Measurements from ENCODE around the gene SV2B.

The SV2B gene

DNA sequence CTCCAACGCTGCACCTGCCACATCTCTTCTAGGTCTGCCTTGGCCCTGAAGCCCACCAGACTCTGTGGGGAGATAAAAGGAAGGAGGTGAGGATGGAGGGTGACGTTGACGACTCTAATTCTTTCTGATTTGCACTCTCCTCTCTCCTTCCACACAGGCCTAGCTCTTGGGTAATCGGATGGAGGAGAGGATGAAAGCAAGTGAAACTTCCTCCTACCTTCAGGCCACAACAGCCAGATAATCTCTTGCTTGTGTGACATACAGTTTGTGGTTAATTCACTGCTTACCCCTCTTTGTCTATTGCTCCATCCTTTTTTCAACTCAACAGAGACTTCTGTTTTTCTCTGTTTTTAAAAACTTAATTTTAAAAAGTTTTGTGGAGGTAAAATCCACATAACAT, 208.1 kb downstream of the SV2B start:
- H3K9ac ChIP-seq, result no peak overlapping the region
- H3K27ac ChIP-seq, result no peak overlapping the region
- no peaks in the 10 kb centered on the region for H4K20me1 ChIP-seq (ENCODE audit: insufficient read depth)
- TF ChIP-seq, protein P1, sequence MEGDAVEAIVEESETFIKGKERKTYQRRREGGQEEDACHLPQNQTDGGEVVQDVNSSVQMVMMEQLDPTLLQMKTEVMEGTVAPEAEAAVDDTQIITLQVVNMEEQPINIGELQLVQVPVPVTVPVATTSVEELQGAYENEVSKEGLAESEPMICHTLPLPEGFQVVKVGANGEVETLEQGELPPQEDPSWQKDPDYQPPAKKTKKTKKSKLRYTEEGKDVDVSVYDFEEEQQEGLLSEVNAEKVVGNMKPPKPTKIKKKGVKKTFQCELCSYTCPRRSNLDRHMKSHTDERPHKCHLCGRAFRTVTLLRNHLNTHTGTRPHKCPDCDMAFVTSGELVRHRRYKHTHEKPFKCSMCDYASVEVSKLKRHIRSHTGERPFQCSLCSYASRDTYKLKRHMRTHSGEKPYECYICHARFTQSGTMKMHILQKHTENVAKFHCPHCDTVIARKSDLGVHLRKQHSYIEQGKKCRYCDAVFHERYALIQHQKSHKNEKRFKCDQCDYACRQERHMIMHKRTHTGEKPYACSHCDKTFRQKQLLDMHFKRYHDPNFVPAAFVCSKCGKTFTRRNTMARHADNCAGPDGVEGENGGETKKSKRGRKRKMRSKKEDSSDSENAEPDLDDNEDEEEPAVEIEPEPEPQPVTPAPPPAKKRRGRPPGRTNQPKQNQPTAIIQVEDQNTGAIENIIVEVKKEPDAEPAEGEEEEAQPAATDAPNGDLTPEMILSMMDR (conservative IDR thresholded peaks at IDR 0.05; ENCODE audit: low read depth, low read length), result no peak
- no peaks in the 10 kb centered on the region for H3K79me2 ChIP-seq (ENCODE audit: insufficient read depth, low read depth)
- no peak overlapping the region for H3K4me3 ChIP-seq (IDR thresholded peaks at IDR 0.05; ENCODE audit: insufficient read depth, low read depth, low read length)
- peaks cover under 1% of the 10 kb centered on the region for H3K4me1 ChIP-seq (ENCODE audit: low read depth, poor library complexity, severe bottlenecking)
- H3K4me2 ChIP-seq, result no peak overlapping the region
- no peaks in the 10 kb centered on the region for H3K36me3 ChIP-seq (ENCODE audit: insufficient read depth)
- H3K27me3 ChIP-seq (ENCODE audit: insufficient read depth, low read depth), result no peaks in the 10 kb centered on the region
- no peak overlapping the region for H2AFZ ChIP-seq (ENCODE audit: low read depth)

DNA sequence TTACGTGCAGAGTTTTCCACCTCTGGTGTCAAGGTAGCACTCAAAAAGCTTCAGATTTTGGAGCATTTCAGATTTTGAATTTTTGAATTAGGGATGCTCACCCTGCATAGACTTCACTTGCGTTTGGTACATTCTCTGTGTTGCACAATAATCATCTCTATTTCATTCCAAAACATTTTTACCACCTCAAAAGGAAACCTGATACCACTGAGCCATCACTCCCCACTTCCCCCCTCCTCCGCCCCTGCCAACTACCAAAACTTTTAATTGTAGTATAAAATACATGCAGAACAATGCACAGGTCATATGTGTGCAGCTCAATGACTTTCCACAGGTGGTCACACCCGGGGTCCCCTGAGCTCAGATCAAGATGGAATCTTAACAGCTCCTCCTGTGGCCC, 208.8 kb downstream of the SV2B start:
- TF ChIP-seq, protein P1 (conservative IDR thresholded peaks at IDR 0.05; ENCODE audit: low read depth, low read length), result no peak
- no peaks in the 10 kb centered on the region for H3K4me1 ChIP-seq (ENCODE audit: low read depth, poor library complexity, severe bottlenecking)
- H3K27ac ChIP-seq, result no peak overlapping the region
- H3K27me3 ChIP-seq (ENCODE audit: insufficient read depth, low read depth), result no peaks in the 10 kb centered on the region
- no peak overlapping the region for H3K4me2 ChIP-seq
- no peak overlapping the region for H3K4me3 ChIP-seq (IDR thresholded peaks at IDR 0.05; ENCODE audit: insufficient read depth, low read depth, low read length)
- no peaks in the 10 kb centered on the region for H3K79me2 ChIP-seq (ENCODE audit: insufficient read depth, low read depth)
- no peaks in the 10 kb centered on the region for H3K36me3 ChIP-seq (ENCODE audit: insufficient read depth)
- no peak overlapping the region for H3K9ac ChIP-seq
- H2AFZ ChIP-seq (ENCODE audit: low read depth), result no peak overlapping the region
- H4K20me1 ChIP-seq (ENCODE audit: insufficient read depth), result no peaks in the 10 kb centered on the region

DNA sequence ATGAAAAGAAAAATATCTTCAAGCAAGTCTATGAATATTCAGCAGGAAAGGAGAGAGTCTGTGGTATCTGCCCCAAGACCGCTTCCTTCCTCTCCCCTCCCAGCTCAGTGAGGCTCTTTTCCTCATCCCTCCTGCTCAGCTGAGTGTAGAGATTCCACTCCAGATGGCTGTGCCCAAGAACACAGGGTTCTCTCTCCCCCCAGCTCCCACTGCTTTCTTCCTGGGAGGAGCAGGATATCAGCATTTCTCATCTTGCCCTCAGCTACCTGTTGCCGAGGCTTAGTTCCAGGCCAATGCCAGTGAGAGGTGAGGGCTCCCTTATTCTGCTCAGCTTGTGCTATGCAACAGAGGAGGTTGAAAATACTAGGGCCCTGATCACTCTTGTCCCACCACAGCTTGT, 211.9 kb downstream of the SV2B start:
- TF ChIP-seq, protein P1 (conservative IDR thresholded peaks at IDR 0.05; ENCODE audit: low read depth, low read length), result no peak
- Histone ChIP-seq H3K27ac (no peak overlapping the region), H3K79me2 (ENCODE audit: insufficient read depth, low read depth) (no peaks in the 10 kb centered on the region), H3K36me3 (ENCODE audit: insufficient read depth) (no peaks in the 10 kb centered on the region), H3K4me2 (no peak overlapping the region), H3K4me3 (IDR thresholded peaks at IDR 0.05; ENCODE audit: insufficient read depth, low read depth, low read length) (no peak overlapping the region), H2AFZ (ENCODE audit: low read depth) (no peak overlapping the region), H3K9ac (no peak overlapping the region), H3K4me1 (ENCODE audit: low read depth, poor library complexity, severe bottlenecking) (no peaks in the 10 kb centered on the region), H3K27me3 (ENCODE audit: insufficient read depth, low read depth) (no peaks in the 10 kb centered on the region), H4K20me1 (ENCODE audit: insufficient read depth) (no peaks in the 10 kb centered on the region)

DNA sequence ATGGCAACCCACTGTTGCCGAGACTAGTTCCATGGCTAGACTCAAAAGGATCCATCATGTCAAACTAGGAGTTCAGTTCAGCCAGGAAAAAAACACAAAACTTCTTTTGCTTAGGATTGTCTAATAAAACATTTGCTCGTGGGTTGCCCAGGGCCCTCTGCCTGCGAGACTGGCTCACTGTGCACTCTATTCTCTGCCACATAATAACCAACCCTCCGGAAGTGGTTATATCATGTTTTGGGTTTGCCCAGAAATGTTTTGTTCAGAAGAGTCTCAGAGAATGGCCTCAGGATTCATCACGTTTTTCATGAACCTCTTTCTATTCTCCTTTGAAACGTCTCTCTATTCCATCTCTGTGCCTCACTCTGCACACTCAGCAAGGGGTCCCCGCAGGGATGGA, 216.1 kb downstream of the SV2B start:
- H4K20me1 ChIP-seq (ENCODE audit: insufficient read depth), result no peaks in the 10 kb centered on the region
- H3K4me2 ChIP-seq, result no peak overlapping the region
- no peak overlapping the region for H3K27ac ChIP-seq
- H3K4me3 ChIP-seq (IDR thresholded peaks at IDR 0.05; ENCODE audit: insufficient read depth, low read depth, low read length), result no peak overlapping the region
- H2AFZ ChIP-seq (ENCODE audit: low read depth), result no peak overlapping the region
- no peaks in the 10 kb centered on the region for H3K27me3 ChIP-seq (ENCODE audit: insufficient read depth, low read depth)
- H3K9ac ChIP-seq, result no peak overlapping the region
- TF ChIP-seq, protein P1 (conservative IDR thresholded peaks at IDR 0.05; ENCODE audit: low read depth, low read length), result no peak
- H3K79me2 ChIP-seq (ENCODE audit: insufficient read depth, low read depth), result no peaks in the 10 kb centered on the region
- H3K36me3 ChIP-seq (ENCODE audit: insufficient read depth), result no peaks in the 10 kb centered on the region
- H3K4me1 ChIP-seq (ENCODE audit: low read depth, poor library complexity, severe bottlenecking), result no peaks in the 10 kb centered on the region
